Stimulated activated CD4-positive, alpha-beta T cell treated with anti-CD3 and anti-CD28 coated beads, Interleukin-4, amount 100 ng/mL, for 48 hours (primary cell): ENCODE measurements around the gene RAB10.
"Not testable (repeated sequence)": the region's sequence is repeated elsewhere in the genome, so short reads cannot be mapped to it uniquely, and the experiment has no call there.

Experiments
- DNase-seq, 2 donors: peaks; one replicate each; pipeline ENCODE4 v3.0.0-alpha.2; 2020; ENCODE audit warnings: low read depth in 2 of 2

The RAB10 gene

DNA sequence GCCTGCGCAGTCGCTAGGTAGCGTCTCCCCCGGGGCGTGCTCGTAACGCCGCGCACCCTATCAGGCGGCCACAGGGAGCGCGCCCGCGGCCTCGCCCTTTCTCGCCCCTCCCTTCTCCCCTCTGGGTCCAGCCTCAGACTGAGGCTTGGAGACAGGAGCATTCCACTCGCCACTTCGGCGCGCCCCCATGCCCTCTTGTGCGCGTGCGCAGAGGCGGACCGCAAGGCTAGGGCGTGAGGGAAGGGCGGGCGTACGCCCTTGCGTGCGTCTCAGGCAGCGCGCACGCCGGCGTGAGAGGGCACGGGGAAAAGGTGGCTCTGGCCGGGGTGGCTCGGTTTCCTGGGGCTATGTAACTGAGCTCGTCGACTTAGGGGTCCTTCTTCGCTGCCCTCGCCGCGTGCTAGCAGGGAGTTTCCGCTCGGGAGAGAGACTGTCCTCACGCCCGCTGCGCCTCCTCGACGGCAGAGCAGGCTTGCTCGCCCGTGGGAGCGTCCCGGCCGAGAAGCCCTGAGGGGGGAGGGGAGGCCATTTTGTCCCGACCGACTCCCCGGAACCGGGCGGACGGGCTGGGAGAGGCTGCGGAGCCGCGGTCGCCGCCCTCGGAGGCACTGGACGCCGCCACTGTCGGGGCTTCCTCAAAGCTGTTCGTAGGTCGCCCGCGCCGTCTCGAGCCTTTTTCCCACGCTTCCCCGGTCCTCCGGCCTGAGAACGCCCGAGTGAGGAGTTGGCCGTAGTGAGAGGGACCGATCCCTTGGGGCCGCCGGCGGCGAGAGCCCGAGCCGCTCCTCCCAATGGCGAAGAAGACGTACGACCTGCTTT is at the start of gene RAB10:
Gene RAB10, plus strand, starts transcription at position 267 of the 819 bp plus-strand sequence. Its CDS starts 525 bp downstream, at position 792.
- peak; percentile 98 to 99 for DNase-seq

DNA sequence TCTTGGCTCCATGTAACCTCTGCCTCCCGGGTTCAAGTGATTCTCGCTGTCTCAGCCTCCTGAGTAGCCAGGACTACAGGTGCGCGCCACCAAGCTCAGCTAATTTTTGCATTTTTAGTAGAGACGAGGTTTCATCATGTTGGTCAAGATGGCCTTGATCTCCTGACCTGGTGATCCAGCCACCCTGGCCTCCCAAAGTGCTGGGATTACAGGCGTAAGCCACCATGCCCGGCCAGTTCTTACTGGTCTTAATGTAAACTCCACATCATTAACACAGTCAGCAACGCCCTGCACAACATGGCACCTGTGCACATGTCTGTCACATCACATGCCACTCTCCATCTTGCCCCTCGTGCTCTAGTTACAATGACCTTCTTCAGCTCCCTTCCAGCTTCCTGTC is 45.8 kb upstream of the RAB10 start:
- no peak for DNase-seq

DNA sequence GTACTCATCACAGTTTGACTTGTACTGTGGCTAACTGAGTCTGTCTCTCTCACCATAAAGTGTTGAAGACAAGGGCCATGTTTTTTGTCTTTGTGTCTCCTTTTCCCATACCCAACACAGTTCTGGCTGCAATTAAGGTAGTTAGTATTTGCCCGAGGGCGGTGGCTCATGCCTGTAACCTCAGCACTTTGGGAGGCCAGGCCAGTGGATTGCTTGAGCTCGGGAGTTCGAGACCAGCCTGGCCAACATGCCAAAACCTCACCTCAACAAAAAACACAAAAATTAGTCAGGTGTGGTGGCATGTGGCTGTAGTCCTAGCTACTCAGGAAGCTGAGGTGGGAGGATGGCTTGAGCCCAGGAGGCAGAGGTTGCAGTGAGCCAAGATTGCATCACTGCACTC is 44.7 kb upstream of the RAB10 start:
- DNase-seq: no peak

DNA sequence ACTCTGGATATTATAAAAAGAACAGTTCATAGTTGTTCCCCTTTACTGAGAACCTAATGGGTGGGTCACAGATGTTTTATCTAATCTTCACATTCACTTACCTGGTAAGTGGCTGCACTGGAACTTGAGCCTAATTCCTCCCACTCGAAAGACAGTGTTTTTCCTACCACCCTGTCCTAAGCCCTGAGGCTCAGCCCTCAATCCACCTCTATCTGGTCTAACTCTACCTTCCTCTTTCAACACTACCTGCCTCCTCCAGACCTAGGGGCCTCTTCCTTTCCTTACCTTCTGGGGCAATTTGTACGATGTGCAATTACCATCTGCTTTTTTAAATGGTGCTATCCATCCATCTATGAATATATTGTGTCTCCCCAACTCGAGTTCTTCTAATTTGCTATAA is 41.9 kb upstream of the RAB10 start:
- no peak for DNase-seq

DNA sequence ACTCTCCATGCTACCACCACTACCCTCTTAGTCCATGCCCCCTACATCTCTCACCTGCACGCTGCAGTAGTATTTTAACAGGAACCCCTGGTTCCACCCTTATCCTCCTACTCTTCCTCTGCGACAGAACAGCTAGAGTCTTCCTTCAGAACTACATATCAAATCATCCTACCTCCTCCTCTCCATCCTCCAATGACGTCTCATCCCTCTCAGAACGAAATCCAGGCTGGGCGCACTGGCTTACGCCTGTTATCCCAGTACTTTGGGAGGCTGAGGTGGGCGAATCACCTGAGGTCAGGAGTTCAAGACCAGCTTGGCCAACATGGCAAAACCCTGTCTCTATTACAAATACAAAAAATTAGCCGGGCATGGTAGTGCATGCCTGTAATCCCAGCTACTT is 41.3 kb upstream of the RAB10 start:
- no peak for DNase-seq

DNA sequence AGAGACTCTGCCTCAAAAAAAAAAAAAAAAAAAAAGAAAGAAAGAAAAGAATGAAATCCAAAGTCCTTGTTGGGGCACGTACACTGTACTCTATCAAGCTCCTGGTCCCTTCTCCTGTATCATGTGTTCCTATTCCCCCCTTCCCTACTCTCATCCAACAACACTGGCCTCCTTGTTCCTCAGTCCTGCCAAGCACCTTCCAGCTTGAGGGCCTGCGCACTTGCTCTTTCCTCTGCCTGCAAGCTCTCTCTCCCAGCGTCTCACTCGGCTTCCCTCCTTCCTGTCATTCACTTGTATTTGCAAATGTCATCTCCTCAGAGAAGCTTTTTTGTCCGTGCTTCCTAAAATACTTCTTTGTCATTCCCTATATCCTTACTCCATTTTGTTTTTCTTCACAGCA is 40.8 kb upstream of the RAB10 start:
- no peak for DNase-seq

DNA sequence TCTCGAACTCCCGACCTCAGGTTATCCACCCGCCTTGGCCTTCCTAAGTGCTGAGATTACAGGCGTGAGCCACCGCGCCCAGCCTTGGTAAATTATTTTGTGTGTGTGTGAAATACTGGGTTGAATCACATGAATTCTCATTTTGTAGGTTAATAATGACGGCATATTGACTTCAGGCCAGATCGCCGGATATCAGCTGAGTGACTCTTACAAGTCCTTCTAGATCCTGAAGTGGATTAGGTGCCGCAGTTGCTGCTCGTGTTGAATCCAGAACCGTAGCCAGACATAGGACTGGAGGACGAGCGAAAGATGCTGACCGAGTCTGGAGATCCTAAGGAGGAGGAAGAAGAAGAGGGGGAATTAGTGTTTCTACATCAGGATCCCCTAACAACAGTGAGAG is 39.4 kb upstream of the RAB10 start:
- DNase-seq: no peak

DNA sequence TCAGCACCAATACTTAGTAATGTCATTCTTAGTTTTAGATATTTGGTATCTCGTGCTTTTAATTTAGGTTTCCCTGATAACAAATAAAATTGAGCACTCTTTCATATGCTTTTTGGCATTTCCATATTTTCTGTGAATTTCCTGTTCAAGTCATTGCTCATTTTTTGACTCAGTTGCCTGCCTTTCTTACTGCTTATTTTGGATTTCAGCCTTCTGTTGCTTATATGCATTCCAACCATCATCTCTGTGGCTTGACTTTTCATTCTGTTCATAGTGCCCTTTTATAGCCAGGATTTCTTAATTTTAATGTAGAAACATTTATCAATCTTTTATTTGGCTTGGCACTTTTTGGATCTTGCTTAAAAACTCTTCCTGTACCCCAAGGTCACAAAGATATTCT is 37.0 kb upstream of the RAB10 start:
- DNase-seq: no peak

DNA sequence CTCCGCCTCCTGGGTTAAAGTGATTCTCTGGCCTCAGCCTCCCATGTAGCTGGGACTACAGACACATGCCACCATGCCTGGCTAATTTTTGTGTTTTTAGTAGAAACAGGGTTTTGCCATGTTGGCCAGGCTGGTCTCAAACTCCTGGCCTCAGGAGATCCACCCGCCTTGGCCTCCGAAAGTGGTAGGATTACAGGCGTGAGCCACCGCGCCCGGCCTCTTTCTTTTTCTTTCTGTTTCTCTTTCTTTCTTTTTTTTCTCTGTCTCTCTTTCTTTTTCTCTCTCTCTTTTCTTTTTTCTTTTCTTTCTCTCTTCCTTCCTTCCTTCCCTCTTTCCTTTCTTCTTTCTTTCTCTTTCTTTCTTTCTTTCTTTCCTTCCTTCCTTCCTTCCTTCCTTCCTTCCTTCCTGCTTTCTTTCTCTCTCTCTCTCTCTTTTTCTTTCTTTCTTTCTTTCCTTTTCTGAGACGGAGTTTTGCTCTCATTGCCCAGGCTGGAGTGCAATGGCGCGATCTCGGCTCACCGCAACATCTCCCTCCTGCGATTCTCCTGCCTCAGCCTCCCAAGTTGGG is 35.0 kb upstream of the RAB10 start:
- not testable (repeated sequence) for DNase-seq

DNA sequence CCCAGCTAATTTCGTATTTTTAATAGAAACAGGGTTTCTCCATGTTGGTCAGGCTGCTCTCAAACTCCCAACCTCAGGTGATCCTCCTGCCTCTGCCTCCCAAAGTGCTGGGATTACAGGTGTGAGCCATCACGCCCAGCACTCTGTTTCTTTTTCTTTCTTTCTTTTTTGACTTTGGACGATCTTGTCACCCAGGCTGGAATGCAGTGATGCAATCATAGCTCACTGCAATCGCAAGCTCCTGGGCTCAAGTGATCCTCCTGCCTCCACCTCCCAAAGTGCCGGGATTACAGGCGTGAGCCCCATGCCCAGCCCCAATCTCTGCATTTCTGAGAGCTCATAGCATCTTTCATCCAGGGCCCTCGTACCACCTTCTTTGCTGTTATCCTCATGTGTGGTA is 34.5 kb upstream of the RAB10 start:
- DNase-seq: not testable (repeated sequence)

DNA sequence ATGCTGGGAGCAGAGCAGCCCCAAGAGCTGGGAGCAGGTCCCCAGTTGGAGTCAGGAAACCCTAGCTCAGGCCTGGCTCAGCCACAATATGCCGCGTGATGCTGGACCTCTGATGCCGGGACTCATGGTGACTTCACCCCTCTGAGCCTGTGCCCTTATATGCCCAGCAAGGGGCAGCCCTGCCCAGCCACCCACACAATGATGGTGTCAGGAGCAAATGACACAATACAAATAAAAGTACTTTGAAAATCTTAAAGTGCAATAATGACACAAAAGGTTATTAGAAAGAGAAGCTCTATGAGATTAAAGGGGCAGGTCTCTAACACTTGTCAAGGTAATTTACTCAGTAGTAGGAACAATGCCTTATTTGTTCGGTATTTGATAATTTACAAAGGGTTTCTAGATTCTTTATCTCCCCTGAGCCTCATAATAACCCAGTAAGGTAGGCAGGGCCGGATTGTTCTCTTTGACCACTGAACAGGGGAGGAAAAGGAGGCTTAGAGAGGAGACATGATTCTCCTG is 33.3 kb upstream of the RAB10 start:
- no peak for DNase-seq

DNA sequence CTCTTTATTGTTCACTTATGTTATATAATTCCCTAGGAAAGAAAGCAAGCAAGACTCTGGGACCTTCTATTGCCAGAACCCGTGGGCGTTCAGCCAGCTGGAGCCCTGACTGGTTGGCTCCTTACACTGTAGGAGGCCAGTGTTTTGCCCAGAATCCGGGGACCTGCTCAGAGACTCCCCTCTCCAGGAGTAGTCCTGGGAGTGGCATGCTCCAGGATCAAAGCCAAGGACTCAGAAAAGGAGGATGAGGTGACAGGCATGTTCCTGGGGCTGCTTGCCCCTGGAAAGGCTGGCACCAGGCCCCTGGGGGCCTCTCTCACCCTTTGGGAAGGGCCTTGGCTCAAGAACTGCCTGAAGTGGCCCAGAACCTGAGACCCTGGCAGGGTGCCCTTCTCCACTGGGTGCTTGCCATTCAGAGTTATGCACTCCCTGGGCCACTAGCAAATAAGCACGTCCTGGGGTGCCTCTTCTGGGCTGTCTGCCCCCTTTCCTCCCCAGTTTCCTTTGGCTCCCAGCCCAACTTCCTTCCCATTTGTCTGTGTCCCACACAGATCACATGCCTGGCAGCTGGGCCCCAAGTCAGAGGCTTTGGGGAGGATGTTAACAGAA is 32.0 kb upstream of the RAB10 start:
- DNase-seq: no peak

DNA sequence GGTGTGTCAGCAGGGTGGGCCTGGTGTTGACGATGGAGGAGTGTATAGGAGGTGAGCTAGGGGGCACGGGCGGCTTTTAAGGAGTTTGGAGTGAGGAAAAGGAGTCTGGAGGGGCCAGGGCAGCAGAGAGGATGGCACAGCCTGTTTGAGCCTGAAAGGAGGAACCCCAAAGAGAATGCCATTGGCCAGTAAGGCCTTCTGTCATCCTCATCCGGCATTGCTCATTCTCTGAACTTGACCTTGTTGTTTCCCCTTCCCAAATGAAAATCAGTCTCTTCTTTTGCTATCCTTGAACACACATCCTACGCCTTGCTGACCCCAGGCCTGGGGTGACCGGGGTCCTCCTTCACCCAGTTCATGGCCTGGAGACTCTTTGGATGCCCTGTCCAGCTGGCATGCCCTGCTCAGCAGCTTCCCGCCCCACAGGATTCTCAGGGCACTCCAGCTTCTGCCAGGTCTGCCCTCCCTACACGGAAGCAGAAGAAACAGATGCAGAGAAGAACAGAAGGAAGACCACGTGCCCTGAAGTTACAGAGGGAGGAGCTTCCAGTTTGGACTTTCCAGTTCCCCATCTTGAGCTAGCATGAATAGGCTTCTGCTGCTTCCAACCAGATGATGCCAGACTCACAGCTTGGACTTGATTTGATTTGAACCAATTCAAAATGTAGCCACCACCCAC is 31.1 kb upstream of the RAB10 start:
- no peak for DNase-seq

DNA sequence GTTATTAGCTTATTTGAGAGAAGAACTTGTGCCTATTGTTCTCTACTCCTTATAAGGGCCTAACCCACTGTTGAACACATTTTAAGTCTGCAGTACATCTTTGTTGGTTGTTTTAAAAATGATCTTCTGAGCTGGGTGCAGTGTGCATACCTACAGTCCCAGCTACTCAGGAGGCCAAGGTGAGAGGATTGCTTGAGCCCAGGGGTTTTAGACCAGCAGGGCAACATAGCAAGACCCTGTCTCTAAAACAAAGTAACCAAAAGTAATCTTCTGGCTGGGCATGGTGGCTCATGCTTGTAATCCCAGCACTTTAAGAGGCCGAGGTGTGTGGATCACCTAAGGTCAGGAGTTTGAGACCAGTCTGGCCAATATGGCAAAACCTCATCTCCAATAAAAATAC is 25.8 kb upstream of the RAB10 start:
- no peak for DNase-seq

DNA sequence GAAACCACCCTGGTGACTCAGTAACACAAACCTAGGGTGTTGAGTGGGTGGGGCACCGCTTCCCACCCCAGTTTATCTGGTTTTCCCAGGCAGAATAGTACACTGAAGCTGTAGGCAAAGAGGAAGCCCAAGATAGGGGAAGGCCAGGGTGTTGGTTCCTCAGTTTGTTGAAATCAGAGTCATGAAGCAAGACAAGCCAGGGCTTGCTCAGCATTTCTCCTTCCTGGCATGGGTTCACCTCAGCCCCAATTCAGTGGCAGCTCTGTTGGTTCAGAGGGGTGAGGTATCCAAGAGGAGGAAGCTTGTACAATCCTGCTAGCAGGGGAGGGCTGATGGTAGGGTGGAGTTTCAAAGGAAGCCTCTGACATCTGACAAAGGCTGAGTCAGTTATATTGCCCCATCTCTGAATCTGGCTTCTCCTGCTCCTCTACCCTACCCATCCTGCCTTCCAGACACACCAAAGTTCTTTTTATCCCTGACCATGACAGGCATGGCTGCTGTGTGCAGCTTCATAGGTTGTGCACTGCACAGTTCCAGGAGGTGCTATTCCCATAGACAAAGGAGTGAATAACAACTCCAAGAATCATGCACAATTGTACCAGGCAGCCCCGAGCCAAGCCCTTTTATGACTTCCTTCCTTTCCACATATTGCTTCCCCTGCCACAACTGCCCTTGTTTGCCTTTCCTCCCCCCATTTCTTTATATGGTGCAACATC is 24.9 kb upstream of the RAB10 start:
- DNase-seq: no peak

DNA sequence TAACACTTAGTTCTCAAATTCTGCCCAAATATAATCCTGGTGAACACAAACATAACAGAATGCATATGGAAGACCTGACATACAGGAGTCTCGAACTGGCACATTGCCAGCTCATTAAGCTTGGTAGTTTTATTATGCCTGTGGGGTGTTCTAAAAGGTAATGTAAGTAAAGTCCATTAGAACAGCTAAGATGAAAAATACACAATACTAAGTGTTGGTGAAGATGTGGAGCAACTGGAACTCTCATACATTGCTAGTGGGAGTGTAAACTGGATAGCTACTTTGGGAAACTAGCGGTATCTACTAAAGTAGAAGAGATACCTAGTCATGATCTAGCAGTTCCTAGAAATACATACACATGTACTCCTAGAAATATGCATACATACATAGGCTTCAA is 24.3 kb upstream of the RAB10 start:
- no peak for DNase-seq

DNA sequence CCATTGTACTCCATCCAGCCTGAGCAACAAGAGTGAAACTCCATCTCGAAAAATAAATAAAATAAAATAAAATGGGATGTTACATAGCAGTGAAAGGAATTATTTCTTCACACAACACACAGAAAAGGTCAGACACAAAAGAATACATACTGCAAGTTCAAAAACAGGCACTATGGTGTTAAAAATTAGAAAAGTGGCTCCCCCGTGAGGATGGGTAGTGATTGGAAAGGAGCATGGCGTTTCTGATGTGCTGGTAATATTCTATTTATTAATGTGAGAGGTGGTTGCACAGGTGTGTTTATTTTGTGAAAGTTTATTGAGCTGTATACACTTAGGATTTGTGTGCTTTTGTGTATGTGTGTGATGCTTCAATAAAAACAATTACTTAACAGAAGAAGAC is 22.9 kb upstream of the RAB10 start:
- DNase-seq: no peak

DNA sequence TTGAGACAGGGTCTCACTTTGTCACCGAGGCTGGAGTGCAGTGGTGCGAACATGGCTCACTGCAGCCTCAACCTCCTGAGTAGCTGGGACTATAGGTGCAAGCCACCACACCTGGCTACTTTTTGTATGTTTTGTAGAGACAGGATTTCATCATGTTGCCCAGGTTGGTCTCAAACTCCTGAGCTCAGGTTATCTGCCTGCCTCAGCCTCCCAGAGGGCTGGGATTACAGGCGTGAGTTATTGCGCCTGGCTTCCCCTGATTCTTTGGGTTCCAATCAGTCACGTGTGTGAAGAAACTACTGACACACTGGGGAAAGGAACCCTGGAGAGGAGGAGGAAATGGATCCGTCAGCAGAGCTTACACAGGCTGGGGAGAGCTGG is 22.3 kb upstream of the RAB10 start:
- DNase-seq: no peak

DNA sequence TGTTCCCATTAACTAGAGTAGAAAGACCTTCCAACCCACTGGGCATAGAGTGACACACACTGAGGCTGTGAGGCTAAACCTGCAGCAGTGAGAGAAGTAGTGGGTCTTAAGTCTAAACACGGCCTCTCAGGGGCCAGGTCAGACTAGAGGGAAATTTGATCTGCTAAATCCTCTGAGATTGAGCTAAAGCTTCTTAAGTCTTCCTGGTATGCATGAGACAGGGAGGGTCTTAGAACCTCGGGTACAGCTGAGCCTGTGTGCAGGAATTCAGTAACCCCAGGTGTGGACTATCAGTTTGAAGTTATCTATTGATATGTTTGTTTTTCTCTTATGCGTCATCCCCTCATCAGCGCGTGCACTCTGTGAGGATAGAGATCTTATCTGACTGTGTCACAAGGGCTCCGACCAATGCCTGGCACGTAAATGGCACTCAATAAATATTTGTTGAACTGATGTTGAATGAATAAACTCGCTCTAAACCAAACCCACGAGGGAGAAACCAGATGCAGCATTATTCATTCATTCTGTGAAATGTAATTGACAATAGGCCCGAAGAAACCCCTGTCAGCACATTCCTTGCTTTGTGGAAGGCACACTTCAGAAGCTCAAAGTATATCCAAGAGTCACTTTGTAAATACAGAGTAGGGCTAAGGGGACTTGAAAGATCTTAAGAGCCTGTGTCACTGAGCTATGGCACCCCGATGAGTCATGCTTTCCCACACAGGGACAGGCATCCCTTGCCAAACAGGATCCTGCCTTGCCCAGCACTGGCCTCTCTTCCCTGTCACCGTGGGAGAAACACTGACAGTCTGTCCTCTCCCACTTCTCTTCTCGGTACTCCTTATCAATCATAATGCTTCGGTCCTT is 21.7 kb upstream of the RAB10 start:
- no peak for DNase-seq

DNA sequence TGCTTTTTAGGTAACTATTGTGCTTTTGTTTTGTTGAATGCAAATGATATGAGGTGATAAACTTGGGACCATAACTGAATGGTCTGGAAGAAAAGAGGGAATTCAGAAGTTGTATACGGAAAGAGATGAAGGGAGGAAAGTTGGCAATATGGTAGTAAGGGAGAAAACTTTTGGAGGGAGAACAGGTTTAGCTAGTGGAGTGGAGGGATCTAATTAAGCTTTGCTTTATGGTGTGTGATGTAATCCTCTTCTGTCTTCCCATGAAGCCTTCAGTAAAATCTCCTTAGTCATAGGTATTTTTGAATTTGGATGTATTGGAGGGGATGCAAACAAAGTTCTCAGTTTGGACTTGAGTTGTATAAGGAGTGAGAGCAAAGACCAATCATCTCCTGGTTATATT is 20.2 kb upstream of the RAB10 start:
- DNase-seq: no peak
